Activated effector memory CD4-positive, alpha-beta T cell treated with Interleukin-2 at 50 U/mL for 16 hours (primary cell): ENCODE data around the gene LFNG.

Experiments used
- DNase-seq: peaks from one replicate; pipeline ENCODE4 v3.0.0-alpha.2; 2020

LFNG gene

DNA sequence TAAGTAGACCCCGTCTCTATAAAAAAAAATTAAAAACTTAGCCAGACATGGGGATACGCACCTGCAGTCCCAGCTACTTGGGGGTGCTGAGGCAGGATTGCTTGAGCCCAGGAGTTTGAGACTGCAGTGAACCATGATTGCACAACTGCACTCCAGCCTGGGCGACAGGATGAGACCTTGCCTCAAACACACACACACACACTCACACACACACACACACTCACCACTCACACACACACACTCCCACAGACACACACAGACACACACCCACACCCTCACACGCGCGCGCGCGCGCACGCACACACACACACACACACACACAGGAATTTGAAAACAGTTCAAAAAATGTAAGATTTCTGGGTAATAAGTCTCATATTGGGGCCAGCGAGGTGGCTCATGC, 34.7 kb upstream of the LFNG start:
- DNase-seq, result no peak

DNA sequence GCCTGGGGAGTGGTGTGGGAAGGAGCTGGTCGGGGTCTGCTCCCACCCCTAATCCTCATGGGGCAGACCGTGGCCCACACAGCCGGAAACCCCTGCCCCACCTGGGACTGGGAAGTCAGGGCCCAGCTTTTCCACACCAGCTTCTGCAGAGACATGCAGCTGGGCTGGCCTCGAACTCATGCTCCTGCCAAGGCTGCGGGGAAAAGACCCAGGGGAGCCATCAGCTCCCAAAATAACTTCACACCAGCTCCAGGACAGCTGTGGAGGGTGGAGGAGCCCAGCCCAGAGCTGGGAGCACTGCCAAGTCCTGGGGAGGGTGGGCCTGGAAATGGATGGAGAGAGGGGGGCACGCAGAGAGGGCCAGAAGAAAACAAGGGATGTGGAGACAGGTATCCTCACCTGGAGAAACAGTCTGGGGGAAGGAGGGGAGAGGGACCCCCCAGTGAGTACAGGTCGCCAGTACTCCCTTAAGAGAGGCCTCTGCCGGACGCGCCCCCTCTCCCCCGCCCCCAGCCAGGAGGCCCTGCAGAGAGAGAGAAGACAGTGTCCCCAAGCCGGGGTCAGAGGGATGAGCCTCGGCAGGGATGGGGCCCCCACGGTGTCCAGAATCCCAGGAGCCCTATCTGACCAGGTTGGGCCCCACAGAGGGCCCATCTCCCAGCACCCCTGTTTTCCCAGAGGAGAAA, 31.8 kb upstream of the LFNG start:
- no peak for DNase-seq

DNA sequence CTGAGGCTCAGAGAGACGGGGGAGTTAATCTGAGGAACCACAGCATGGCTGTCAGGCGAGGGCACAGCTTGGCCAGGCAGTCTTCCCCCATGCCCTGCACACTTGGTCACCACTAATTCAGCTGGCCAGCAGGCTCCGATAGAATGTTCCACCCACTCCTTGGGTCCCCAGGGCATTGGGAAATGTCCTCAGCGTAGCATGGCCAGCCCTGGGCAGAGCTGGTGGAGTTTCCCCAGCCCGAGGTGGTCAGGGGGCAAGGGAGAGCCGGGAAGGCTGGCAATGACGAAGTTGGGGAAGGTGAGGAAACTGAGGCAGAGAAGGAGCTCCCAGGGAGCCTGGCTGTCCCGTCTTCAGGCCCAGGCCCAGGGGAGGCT, 31.3 kb upstream of the LFNG start:
- no peak for DNase-seq

DNA sequence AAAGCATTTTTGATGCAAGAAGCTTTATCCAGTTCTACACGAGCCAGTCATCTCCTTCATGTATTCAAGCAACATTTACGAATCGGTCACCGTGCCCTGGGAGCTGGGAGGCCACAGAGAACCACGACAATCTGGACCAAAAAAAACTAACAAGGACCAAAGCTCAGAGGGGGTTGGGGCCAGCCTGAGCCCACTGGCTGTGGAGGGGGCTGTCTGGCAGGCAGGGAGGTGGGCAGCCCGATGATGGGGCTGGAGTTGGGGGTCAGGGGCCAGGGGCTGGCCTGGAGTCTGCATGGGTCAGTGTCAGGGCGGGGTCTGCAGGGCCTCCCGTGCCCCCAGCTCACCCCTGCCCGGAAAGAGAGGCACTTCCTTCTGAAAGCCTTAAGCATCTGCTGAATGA, 30.9 kb upstream of the LFNG start:
- DNase-seq, result no peak

DNA sequence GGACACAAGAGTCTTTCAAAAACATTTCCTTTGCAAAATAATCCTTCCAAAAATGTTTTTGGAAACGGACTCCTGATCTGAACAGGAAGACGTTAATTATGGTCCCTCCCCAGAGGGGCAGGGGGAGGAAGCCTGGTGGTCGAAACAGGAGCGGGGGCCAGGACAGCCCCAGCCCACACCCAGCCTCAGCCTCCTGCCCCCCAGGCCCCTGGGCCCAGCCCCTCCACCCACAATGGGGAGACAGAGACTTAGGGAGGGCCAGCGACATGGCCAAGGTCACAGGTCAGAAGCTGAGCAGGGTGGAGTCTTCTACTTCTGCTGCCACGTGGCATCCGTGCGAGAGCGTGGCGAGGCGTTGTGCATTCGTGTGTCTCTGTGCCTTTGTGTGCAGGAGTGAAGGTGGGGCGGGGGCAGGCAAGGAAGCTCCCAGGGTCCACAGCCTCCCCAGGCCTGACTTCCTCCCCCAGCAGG, 29.4 kb upstream of the LFNG start:
- DNase-seq, result no peak

DNA sequence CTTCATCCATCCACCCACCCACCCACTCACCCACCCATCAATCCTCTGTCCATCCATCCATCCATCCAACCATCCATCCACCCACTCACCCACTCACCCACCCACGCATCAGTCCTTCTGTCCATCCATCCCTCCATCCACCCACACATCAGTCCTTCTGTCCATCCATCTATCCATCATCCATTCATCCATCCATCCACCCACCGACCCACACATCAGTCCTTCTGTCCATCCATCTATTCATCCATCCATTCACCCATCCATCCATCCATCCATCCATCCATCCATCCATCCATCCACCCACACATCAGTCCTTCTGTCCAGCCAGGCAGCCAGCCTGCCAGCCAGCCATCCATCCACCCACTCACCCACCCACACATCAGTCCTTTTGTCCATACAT, 27.5 kb upstream of the LFNG start:
- DNase-seq, result no peak

DNA sequence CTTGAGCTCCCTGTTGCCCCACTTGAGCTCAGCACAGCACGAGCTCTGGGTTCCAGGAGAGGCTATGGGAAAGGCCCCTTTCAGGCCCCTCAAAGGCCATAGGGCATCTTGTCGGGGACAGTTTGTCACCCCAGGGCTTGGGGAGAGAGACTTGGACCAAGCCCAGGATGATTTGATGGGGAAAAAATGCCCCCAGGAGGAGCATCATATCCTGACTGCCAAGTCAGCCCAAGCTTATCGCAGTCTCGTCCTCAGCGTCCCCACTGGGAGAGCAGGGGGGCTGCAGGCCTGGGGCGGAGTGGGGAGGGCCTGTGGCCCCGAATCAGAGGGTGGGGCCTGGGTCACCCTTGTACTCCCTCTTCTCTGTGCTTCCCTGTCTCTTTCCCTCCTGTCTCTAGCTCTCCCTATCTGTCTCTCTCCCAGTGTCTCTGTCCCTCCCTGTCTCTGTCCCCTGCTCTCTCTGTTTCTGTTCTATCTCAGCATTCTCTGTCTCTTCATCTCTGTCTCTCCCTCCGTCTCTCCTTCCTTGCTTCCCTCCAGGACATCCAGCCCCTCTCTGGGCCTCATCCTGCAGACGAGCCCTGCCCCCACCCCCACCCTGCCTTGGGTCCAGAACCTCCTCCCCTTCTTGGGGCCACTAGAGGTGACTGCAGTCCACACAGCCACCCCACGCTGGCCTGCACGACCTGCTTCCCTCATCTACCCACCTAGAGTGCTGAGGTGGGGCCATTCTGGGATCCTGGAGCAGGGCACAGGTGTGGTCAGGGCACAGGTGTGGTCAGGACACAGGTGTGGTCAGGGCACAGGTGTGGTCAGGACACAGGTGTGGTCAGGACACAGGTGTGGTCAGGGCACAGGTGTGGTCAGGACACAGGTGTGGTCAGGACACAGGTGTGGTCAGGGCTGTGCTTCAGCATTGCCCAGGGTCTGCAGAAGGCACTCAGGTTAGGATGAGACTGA, 26.1 kb upstream of the LFNG start:
- DNase-seq, result no peak

DNA sequence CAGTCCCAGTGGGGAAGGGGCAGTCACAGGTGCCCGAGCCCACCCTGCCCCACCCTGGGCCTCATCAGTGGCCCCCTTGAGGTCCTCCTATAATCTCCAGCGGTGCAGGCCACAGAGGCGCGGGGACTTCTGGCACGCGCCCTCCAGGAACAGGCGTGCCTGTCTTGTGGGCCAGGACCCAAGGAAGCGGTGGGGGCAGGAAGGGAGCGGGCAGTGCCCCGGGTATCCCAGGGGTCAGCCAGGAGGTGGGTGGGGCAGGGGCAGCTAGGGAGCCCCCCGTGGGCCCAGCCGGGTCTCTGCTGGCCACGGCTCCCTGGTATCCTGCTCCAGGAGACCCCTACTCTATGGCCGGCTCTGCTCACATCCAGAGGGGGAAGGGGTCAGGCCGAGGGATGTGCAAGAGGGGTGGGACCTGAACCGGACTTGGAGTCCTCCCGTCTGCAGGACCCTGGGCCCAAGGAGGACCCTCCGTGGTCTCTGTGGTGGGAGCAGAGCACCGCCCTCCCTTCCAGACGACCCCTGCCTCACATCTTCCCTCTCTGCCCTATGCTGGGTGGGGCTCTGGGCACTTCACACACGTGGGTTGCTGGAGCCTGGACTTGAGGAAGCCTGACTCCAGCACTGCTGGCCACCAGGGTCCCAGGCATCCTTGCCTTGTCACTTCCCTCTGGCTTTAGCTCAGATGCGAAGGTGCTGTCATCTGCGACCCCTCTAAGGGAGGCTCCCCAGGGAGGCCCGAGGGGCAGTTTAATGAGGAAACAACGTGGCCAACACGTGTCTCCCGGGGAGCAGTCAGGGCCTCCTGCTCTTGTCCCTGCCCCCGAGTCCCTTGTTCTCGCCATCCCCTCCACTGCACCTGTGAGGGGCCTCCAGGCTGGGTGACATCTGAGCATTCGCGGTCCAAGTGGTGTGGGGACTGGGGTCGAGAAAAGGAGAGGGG, 25.1 kb upstream of the LFNG start:
- no peak for DNase-seq

DNA sequence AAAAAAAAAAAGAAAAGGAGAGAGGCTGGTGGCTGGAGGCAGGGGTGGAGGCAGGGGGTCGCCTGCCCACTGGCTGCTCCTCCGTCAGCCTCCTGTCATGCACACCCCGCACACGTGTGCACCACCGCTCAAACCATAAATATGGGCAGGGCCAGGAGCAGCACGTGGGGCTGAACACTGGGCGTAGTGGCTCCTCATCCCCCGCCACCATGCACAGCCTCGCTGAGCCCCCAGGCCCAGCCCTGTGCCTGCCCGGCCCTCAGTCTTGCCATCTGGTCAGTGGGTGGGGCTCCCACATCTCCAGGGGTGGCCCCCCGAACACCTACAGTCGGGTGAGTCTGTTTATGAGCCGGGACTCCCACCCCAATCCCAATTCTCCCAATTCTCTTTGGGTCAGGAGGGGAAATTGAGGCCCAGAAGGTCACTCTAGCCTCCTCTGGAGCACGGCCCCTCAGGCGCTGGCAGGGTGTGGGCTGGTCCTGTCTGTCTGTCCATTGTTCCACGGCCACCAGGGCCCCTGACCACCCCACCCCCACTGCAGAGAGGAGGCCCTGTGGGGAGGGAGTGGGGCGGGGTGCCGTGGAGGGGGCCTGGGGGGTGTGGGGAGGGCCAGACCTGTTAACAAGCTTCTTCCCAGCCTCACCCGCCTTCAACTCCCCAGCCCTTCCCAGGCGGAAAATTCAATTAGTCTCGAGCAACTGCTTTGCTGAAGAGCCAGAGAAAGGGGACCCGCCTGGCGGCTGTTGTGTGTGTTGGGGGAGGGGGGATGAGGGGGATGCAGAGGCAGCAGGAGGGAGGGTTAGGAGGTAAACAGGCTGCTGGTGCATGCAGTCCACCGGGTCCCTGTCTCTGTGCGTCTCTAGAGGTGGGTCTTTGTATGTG, 23.9 kb upstream of the LFNG start:
- DNase-seq, result no peak

DNA sequence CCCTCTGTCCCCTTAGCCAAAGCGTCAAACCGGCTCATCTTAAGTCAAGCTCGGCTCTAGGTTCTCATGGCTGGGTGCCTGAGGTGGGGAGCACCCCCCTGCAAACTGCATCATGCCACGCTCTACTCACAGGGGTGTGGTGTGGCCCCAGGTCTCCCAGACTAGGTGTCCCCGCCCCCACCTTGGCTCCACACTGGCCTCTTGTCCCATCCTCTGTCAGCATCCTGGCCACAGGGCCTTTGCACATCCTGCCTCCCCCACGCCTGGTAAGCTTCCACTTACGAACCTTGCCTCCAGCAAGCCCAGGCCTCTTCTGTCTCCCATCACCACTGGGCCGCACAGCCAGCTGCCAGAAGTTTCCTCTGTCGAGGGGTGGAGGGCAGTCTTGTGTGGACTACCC, 23.2 kb upstream of the LFNG start:
- DNase-seq, result no peak

DNA sequence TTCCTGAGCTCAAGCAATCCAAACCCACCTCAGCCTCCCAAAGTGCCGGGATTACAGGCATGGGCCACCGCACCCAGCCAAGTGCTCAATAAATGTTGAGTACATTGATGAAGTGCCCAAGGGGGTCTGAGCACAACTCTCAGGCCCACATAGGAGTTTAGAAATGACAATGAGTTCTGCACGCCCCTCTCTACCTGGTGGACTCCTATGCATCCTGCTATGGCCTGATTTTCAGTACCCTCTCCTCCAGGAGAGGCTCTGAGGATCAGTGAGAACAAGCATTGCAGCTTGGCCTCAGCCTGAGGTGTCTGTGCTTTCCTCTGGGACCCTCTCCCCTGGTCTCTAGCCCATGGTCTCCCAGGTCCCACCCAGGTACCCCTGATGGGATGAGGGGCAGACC, 22.5 kb upstream of the LFNG start:
- DNase-seq, result no peak

DNA sequence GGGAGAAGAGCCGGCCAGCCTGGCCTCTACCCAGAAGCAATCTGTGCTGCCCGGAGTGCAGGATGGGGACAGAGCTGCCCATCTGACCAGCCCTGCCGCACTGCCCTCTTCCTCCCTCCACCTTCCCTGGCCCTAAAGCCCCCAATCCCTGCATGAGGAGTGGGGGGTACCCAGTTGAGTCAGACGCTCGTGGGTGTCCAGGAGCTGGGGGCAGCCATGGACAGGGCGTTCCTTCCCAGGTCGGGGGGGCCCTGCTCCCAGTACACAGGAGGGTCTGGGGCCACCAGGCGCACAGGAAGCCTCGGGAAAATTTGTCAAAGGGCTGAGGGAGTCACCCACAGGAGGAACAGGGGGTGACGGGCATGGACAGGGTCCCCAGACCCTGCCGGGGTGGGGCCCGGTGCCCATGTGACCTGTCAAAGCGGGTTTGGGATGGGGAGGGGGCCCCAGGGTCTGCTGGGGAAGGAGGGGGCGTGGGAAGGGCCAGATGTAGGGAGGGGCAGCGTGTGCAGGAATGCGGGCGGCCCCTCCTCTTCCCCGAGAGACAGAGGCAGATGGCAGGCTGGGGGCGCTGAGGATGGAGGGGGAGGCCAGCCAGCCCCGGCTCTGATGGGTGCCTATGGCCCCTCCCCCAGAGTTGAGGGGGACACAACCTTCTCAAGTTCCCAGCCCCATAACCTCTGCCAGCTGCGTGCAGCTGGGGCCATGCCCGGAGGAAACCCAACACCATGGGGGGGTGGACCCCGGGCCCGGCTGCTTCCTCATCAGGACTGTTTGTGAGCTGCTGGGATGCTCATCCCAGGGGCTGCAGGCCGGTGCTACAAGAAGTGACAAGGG, 21.9 kb upstream of the LFNG start:
- DNase-seq, result no peak

DNA sequence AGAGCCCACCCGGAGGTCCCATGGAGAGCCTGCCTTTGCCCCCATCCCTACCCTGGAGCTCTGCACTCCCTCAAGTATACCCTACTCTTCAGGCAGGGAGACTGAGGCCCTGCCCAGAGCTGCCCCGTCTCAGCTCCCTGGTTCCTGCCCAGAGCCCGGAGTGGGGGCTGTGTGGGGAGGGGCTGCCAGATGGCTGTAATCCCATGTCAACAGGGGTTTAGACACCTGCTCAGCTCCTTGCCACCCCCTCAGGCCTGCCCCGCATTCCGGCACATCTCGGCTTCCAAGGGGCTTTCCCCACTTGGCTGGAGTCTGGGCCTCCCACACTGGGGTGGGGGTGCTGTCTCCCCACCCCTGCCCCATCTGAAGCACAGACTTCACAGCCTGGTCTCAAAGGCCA, 20.9 kb upstream of the LFNG start:
- no peak for DNase-seq

DNA sequence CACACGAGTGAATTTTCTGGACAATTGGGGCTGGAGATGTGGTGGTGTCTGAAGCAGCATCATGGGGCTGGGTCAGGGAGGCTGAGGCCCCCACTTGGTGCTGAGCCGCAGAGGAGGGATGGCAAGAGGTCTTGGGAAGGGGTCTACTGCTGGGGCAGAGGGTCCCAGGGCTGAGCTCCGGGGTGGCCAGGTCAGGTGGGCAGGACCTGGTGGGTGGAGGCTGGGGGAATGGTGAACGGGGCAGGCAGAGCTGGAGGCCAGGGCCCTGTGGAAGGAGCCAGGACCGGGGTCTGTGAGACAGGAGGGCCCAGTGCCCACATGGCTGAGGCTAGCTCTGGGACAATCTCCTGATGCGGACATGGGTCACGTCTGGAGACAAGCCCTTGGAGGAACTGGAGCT, 20.4 kb upstream of the LFNG start:
- no peak for DNase-seq

DNA sequence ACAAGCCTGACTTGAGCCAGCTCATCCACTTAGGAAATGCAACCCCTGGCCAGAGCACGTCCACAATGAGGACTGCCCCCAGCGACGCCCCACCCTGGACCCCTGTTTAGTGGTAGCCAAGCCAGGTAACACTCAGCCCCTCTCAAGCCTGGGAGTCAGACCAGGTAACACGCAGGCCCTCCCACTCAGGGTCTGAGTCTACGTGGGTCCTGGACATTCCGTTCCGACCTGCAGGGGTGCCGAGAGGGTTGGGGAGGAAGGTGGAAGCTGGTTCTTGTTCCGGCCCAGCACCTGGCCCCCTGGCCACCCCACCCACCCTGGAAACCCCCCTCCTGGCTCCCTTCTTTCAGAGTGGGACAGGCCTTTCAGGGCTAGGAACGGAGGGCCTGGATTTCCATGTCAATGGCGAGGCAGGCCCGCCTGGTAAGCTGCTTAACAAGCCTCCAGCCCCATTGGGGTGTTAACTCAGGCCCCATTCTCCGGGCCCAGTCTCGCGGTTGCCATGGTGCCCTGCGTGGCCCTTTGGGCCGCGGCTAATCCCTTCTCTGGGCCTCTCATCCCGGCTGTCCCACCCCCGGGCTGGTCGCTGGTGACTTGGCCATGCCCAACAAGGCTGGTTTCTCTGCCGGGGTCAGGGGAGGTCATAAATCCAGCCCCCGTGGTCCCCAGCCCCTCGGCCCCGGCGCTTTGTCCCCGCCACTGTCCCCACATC, 19.7 kb upstream of the LFNG start:
- no peak for DNase-seq

DNA sequence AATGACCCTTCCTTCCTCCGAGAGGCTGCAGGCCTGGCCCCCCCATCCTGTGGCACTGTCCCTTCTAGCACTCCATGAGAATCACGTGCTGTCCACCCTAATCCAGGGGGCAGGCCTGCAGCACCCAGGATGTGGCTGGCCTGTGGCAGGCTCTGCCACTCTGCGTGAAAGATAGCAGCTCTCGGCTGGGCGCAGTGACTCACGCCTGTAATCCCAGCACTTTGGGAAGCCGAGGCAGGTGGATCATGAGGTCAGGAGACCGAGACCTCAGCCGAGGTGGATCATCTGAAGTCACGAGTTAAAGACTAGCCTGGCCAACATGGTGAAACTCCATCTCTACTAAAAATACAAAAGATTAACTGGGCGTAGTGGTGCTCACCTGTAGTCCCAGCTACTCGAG, 18.9 kb upstream of the LFNG start:
- no peak for DNase-seq

DNA sequence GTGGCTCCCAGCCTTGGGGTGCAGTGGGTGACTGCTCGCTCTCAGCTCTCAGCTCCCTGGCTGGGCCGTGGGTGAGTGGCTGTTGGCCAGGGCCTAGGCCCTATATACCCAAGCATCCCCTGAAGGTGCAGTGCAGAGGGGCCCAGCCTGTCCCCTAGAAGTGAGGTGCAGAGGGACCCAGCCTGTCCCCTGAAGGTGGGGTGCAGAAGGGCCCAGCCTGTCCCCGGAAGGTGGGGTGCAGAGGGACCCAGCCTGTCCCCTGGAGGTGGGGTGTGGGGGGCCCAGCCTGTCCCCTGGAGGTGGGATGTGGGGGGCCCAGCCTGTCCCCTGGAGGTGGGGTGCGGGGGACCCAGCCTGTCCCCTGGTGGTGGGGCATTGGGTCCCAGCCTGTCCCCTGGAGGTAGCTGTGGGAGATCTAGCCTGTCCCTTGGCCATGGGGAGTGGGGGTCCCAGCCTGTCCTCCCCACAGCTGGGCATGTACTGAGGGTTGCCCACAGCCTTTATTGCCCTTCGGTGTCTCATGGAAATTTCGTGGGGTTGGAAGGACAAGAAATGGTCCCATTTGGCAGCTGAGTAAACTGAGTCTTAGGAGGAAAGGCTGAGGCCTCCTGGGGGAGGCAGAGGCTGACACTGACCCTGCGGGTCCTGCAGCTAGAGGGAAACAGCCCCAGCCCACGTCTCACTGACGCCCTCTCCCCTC, 17.5 kb upstream of the LFNG start:
- DNase-seq, result no peak

DNA sequence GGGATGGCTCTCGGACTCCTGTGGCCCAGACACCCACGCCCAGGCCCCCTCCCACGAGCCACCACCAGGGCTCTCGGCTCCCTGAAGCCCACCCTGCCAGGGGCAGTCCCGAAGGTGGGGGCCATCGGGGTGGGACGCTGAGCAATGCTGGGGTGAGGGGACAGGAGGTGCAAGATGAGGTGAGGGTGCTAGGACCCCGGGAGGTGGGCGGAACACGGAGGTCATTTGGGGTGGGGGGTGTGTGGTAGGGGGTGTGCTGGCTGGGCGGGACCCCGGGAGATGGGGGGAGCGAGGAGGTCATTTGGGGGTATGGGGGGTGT, 17.0 kb upstream of the LFNG start:
- DNase-seq, result no peak

DNA sequence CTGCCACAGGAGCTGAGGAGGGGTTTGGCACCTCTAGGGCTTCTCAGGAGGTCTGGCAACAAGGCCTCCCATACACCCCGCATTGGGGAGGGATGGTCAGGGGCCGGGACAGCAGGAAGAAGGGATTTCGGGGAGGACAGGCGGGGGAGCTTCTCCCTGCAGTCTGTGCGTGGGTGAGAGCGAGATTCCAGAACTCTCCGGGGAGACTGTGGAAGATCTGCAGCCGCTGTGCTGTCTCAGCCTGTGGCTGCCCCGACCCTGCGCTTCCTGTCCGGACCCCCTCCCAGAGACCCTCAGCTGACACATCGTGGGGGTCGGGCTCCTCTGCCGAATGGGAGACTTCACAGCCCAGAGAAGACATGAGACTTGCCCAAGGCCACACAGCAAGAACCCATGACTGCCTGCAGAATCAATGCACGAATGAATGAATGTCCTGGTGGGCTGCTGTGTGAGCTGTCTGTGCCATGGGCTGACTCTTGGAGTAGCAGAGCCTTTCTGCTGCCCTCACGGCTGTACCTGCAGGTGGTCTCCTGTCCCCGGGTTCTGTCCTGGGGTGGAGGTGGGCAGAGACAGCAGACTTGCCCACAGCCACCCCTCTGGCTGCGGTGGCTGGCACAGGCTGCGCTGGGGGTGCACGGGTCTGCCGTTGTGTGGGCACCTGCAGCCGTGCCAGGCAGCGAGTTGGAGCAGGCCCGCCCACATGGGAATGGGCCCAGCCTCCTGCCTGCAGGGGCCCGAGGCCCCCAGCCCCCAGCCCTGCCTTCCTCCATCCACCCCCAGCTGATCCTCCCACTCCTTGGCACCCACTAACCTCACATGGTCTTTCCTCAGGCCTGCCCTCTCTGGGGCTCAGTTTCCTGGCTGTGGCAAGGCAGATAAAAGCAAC, 16.3 kb upstream of the LFNG start:
- DNase-seq, result no peak
